ENCODE results near the gene GNRHR. TPM values are rescaled to one million over a fixed set of nuclear protein-coding genes. Genes with fewer than 3 reads are reported as not detected.

The GNRHR gene
- total RNA-seq, result not detected

- no peaks in the 10 kb centered on the region for H3K9me3 ChIP-seq
- WGBS, 2 donors, result 88 to 96% methylated on average over 3 of the region's 3 CpGs
- no peaks in the 10 kb centered on the region for H3K36me3 ChIP-seq
- no peak within 1 kb of the TSS for H3K4me3 ChIP-seq
- H3K27ac ChIP-seq, result no peak within 1 kb of the TSS
- DNase-seq (ENCODE audit: low spot score in 2 of 2), result no peak
- H3K27me3 ChIP-seq, result no peaks in the 10 kb centered on the region
- TF ChIP-seq EP300 (IDR thresholded peaks at IDR 0.05), result no peak
- TF ChIP-seq, protein P1, sequence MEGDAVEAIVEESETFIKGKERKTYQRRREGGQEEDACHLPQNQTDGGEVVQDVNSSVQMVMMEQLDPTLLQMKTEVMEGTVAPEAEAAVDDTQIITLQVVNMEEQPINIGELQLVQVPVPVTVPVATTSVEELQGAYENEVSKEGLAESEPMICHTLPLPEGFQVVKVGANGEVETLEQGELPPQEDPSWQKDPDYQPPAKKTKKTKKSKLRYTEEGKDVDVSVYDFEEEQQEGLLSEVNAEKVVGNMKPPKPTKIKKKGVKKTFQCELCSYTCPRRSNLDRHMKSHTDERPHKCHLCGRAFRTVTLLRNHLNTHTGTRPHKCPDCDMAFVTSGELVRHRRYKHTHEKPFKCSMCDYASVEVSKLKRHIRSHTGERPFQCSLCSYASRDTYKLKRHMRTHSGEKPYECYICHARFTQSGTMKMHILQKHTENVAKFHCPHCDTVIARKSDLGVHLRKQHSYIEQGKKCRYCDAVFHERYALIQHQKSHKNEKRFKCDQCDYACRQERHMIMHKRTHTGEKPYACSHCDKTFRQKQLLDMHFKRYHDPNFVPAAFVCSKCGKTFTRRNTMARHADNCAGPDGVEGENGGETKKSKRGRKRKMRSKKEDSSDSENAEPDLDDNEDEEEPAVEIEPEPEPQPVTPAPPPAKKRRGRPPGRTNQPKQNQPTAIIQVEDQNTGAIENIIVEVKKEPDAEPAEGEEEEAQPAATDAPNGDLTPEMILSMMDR (IDR thresholded peaks at IDR 0.05), result no peak
- no peak for TF ChIP-seq POLR2A (IDR thresholded peaks at IDR 0.05)
- no peaks in the 10 kb centered on the region for H3K4me1 ChIP-seq
Measured at GRCh38 chr4:67754288-67754687, at the start of gene GNRHR. TSS of gene GNRHR (minus strand) at chr4:67754388. CDS start at chr4:67754335, 53 bp downstream.

DNA sequence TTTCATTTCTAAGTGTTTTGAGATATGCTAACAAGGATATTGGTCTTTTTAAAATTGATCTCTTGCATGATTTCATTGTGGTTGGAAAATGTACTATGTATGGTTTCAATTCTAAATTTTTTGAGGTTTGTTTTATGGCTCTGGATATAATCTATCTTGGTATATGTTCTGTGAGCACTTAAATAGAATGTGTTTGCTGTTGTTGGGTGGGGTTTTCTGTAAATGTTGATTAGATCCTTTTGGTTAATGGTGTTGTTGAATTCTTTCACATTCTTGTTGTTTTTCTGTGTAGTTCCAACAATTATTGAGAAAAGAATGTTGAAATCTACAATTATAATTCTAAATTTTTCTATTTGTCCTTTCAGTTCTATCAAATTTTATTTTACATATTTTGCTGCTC is 42.6 kb upstream of the GNRHR start:
- Histone ChIP-seq H3K27ac (no peak overlapping the region), H3K4me1 (no peaks in the 10 kb centered on the region), H3K4me3 (no peak overlapping the region), H3K36me3 (no peaks in the 10 kb centered on the region), H3K9me3 (no peaks in the 10 kb centered on the region), H3K27me3 (no peaks in the 10 kb centered on the region)
- TF ChIP-seq EP300 (IDR thresholded peaks at IDR 0.05) (no peak), POLR2A (IDR thresholded peaks at IDR 0.05) (no peak)
- TF ChIP-seq, protein P1 (IDR thresholded peaks at IDR 0.05), result no peak
- no peak for DNase-seq (ENCODE audit: low spot score in 2 of 2)

GRCh38 chr4:67790721-67791120 is 36.5 kb upstream of the GNRHR start:
- Histone ChIP-seq H3K9me3 (no peaks in the 10 kb centered on the region), H3K4me1 (no peaks in the 10 kb centered on the region), H3K36me3 (no peaks in the 10 kb centered on the region), H3K27me3 (no peaks in the 10 kb centered on the region), H3K4me3 (no peak overlapping the region), H3K27ac (no peak overlapping the region)
- TF ChIP-seq EP300 (IDR thresholded peaks at IDR 0.05) (no peak), POLR2A (IDR thresholded peaks at IDR 0.05) (no peak)
- TF ChIP-seq, protein P1 (IDR thresholded peaks at IDR 0.05), result no peak
- no peak for DNase-seq (ENCODE audit: low spot score in 2 of 2)

GRCh38 chr4:67787311-67787710 is 33.1 kb upstream of the GNRHR start:
- H3K27ac ChIP-seq, result no peak overlapping the region
- no peaks in the 10 kb centered on the region for H3K27me3 ChIP-seq
- H3K36me3 ChIP-seq, result no peaks in the 10 kb centered on the region
- WGBS, 2 donors, result 96 to 100% methylated on average over 2 of the region's 2 CpGs
- H3K4me3 ChIP-seq, result no peak overlapping the region
- H3K4me1 ChIP-seq, result peaks cover 0 to 6% (median 0%) of the 10 kb centered on the region in 4 donors
- H3K9me3 ChIP-seq, result no peaks in the 10 kb centered on the region
- no peak for DNase-seq (ENCODE audit: low spot score in 2 of 2)
- TF ChIP-seq, protein P1 (IDR thresholded peaks at IDR 0.05), result no peak
- TF ChIP-seq POLR2A (IDR thresholded peaks at IDR 0.05) (no peak), EP300 (IDR thresholded peaks at IDR 0.05) (no peak)

- Histone ChIP-seq H3K4me3 (no peak overlapping the region), H3K9me3 (no peaks in the 10 kb centered on the region), H3K4me1 (peaks cover 0 to 6% (median 0%) of the 10 kb centered on the region in 4 donors), H3K27me3 (no peaks in the 10 kb centered on the region), H3K27ac (no peak overlapping the region), H3K36me3 (no peaks in the 10 kb centered on the region)
- no peak for DNase-seq (ENCODE audit: low spot score in 2 of 2)
- WGBS, 2 donors, result 43 to 53% methylated on average over 2 of the region's 2 CpGs
- TF ChIP-seq EP300 (IDR thresholded peaks at IDR 0.05) (no peak), POLR2A (IDR thresholded peaks at IDR 0.05) (no peak)
- TF ChIP-seq, protein P1 (IDR thresholded peaks at IDR 0.05), result no peak
Measured at GRCh38 chr4:67785528-67785927, 31.3 kb upstream of the GNRHR start.
